HG03439 (cell line): ENCODE data around the gene HYOU1.
"Not testable (repeated sequence)": the region's sequence is repeated elsewhere in the genome, so short reads cannot be mapped to it uniquely, and the experiment has no call there.

ENCODE experiments used
- ATAC-seq: cut with Tn5 transposase; IDR thresholded peaks from one replicate; pipeline ENCODE4 v1.9.1; 2021; ENCODE audit warnings: mild to moderate bottlenecking, moderate library complexity; ENCODE audit not compliant: unreplicated experiment

Gene HYOU1

DNA sequence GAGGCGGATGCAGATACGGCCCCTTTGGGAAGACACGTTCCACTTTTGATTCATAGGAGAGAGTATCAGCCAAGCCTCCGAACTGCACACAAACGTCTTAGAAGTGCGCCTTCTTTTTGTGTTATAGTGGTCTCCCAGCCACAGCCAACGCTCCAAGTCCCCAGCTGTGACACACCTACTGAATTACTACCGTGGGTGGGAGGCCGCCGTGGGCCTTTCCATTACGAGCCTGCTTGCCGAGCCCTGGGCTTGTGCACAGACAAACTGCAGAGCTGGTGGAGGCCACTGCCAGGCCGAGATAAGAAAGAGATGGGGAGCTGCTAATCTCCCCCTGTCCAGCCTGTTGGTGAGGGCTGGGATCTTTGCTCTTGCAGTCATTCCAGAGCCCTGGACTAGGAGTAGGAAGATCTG lies 28.4 kb upstream of the HYOU1 start:
- peak; percentile 17 for ATAC-seq

DNA sequence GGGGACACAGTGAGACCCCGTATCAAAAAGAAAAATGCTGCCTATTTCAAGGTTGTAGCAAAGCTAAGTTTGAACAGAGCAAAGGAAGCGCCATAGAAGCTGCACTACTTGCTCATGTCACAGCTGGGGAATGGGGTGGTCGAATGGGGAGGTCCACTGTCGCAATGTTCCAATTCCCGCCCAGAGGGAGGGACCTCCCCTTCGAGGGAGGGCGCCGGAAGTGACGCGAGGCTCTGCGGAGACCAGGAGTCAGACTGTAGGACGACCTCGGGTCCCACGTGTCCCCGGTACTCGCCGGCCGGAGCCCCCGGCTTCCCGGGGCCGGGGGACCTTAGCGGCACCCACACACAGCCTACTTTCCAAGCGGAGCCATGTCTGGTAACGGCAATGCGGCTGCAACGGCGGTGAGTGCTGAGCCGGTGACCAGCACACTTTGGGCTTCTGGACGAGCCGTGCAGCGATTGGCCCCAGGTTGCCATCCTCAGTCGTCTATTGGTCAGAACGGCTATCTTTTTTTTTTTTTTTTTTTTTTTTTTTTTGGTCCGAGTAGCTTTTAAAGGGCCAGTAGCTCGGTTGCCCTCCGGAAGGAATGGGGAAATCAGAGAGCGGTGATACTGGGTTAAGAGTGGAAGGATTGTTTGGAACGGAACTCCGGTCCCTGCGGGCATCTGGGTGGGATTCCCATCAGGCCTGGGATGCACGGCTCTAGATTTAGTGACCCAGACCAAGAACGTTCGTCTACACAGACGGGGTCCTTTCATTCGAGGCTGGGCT lies 27.8 kb upstream of the HYOU1 start, which contains the start of gene HMBS:
HMBS (plus strand) TSS at position 219 of the 774 bp plus-strand sequence; CDS start at position 372, 153 bp downstream.
- peak; percentile 77 for ATAC-seq

DNA sequence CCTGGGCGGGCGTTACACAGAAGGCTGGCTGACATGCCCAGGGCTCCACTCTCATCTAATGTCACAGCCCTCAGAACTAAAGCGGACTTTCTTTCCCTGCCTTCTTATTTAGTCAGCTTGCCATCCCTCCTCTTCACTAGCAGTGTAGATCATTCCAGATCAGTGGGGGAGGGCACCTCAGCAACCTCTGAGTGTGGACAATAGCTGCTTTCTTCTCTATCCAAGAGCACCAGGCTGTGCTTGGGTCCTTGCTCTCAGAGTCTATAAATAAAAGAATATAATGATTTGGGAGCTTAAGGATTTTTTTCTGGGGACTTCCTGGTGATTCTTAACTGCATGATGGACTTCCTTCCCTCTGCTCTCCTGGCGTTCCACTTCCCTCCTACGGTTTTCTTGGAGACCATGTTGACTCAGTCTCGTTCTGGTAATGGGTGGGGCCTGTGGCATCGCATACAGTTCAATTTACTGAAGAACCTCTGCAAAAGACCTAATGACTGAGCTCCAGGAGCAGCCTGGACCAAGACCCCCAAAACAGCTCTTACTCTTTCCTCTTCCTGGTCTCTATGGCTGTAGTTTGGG lies 24.8 kb upstream of the HYOU1 start:
- no peak for ATAC-seq

DNA sequence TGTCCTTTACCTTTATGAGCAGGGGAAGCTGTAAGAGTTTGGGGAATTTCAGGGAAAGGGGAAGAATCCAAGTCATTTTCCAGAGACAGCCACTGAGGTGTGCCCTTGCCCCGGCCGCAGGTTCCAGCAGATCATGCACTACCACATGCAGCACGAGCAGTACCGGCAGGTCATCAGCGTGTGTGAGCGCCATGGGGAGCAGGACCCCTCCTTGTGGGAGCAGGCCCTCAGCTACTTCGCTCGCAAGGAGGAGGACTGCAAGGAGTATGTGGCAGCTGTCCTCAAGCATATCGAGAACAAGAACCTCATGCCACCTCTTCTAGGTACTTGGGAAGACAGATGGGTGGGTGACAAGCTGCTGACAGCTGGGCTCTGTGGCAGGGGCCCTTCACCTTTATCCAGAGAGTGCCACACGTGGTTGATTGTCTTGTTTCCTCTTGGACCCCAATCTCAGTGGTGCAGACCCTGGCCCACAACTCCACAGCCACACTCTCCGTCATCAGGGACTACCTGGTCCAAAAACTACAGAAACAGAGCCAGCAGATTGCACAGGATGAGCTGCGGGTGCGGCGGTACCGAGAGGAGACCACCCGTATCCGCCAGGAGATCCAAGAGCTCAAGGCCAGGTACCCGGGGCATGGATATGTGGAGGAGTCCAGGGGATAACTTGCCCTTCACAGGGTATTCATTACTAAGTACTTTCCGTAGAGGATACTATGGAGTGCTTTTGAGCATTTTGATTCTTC lies 21.8 kb upstream of the HYOU1 start:
- no peak for ATAC-seq

DNA sequence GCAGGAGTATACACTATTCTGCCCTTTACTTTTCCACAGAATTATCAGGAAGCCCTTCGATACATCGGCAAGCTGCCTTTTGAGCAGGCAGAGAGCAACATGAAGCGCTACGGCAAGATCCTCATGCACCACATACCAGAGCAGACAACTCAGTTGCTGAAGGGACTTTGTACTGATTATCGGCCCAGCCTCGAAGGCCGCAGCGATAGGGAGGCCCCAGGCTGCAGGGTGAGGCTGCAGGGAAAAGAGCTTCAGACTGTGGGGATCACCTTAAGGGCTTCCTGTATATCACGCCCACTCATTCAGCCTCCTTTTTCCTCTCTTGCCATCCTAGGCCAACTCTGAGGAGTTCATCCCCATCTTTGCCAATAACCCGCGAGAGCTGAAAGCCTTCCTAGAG lies 20.8 kb upstream of the HYOU1 start:
- no peak for ATAC-seq

DNA sequence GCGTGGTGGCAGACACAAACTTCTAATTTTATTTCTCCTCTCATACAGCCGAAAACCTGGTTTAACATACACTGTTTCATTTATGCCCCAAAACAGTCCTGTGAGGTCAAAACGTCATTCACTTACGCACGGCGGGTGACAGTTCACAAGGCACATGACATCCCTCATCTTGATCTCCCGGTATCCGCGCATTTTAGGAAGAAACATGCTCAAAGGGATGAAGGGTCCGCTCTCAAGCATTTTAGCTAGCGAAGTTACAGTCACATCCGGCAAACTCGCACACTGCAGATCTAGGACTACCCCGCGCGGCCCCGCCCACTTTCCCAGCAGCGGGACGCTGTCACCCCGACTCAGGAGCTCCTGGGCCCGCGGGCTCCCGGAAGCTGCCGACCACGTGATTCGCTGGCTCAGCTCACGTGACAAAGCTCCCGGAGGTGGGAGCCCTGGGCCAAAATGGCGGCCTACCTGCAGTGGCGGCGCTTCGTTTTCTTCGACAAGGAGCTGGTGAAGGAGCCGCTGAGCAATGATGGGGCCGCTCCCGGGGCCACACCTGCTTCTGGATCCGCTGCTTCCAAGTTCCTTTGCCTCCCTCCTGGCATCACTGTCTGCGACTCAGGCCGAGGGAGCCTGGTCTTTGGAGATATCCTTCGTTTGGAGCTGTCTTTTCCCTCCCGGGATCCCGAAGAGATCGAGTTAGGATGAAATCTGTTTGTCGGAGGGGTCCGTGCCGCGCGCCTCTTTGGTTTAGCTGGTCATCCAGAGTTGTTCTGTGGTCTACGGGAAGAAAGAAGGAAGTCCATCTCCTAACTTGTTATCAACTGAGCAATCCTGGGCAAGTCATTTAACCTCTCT lies 10.6 kb upstream of the HYOU1 start, which contains the start of gene VPS11:
VPS11 (plus strand) TSS at position 448 of the 852 bp plus-strand sequence; CDS start at position 454, 6 bp downstream.
- peak; percentile 84 for ATAC-seq

DNA sequence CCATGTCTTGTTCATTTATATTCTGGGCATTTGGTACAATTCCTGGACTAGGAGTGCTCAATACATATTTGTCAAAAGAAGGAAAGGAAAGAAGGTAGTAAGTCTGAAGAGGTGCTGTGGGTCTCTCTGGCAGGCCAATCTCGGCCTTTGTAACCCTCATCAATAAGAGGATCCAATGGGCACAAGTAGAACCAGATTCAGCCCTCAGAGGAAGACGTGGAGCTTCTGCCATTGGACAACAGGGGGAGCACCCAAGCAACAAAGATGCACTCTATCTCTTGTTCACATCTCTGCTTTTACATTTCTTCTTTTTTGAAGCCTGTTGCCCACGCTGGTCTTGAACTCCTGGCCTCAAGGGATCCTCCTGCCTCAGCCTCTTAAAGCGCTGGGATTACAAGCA lies 8.4 kb upstream of the HYOU1 start:
- no peak for ATAC-seq

DNA sequence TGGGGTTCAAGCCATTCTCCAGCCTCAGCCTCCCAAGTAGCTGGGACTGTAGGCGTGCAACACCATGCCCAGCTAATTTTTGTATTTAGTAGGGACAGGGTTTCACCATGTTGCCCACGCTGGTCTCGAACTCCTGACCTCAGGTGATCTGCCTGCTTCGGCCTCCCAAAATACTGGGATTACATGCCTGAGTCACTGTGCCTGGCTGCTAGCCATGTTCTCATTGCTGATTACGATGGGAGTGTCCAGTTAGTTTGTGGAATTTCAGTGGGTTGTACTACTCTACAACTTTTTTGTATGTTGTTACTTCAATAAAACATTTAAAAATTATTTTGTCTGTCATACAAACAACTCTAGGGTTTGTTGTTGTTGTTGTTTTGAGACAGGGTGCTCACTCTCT lies 5.8 kb upstream of the HYOU1 start:
- no peak for ATAC-seq

DNA sequence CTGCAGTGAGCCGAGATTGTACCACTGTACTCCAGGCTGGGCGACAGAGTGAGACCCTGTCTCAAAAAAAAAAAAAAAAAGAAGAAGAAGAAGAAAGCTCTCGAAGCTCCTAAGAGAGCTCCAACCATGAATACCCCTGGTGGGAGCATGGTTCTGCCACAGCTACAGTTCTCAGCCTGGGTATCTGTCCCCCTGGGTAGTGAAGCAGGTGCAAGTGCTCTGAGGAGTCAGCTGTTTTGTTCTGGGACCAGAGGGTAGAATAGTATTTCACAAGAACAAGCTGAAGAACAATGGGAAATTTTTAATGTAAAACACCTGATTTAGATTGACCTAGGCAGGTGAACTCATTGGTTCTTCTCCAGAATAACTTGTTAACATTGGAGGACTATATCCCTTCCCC lies 4.3 kb upstream of the HYOU1 start:
- no peak for ATAC-seq

DNA sequence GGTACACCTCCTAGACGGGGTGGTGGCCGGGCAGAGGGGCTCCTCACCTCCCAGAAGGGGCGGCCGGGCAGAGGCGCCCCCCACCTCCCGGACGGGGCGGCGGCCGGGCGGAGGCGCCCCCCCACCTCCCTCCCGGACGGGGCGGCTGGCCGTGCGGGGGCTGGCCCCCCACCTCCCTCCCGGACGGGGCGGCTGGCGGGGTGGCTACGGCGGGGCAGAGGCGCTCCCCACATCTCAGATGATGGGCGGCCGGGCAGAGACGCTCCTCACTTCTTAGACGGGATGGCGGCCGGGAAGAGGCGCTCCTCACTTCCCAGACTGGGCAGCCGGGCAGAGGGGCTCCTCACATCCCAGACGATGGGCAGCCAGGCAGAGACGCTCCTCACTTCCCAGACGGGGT lies 2.1 kb upstream of the HYOU1 start:
- not testable (repeated sequence) for ATAC-seq

DNA sequence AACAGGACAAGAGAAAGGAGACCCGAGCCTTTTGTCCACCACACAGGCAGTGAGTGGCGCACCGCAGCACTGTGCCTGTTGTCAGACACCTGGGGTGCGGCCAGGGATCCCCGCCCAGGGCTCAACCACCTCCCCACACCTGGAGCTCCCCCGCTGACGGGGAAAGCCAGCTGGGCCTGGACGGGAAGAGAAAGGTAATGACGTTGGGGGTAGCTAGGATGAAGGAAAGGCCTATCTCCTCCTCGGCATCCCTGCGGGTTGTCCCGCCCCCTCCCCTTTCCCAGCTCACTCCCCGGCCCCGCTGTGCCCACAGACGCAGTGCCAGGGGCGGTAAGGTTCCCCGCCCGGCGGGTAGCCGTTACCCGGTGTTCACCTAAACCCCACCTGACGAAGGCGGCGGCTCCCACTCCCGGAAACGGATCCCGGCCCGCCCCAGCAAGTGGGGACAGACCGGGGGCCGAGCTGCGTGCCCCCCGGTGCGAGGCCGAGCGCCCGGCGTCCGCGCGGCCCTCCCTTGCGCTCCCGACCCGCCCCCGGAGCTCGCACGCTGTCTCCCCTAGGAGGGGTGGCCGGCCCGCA lies 495 bp downstream of the HYOU1 start:
- ATAC-seq = peak; percentile 3

DNA sequence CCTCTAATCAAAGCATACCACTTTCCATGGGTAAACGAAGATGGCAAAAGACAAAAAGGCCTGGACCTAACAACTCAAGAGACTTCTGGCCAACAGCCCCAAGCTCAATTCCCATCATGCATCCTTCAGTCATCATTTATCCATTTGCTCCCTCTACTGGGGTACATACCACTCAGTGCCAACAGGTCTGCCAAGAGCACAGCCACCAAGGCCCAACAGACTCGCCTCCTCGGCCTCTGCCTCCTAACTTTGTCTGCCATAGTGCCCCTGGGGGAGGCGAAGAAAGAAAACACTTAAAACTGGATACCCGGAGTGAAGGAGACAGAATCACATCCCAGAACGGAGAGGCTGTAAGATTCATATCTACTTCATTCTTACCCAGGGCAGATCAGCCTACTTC lies 1.1 kb downstream of the HYOU1 start:
- no peak for ATAC-seq

DNA sequence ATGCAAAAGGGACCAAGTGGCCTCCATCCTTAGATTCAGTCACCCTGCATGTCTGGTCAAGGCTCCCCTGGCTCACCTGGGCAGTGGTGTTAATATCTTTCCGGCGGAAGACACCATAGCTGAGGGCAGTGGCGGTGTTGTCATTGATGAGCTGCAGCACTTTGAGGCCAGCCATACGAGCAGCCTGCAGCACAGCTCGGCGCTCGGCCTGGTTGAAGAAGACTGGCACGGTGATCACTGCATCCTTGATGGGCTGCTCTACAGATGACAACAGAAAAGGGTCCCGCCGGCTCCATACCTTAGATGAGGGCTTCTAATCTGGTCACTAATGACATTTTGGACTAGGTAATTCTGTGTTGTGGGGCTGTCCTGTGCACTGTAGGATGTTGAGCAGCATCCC lies 2.6 kb downstream of the HYOU1 start:
- ATAC-seq = no peak

DNA sequence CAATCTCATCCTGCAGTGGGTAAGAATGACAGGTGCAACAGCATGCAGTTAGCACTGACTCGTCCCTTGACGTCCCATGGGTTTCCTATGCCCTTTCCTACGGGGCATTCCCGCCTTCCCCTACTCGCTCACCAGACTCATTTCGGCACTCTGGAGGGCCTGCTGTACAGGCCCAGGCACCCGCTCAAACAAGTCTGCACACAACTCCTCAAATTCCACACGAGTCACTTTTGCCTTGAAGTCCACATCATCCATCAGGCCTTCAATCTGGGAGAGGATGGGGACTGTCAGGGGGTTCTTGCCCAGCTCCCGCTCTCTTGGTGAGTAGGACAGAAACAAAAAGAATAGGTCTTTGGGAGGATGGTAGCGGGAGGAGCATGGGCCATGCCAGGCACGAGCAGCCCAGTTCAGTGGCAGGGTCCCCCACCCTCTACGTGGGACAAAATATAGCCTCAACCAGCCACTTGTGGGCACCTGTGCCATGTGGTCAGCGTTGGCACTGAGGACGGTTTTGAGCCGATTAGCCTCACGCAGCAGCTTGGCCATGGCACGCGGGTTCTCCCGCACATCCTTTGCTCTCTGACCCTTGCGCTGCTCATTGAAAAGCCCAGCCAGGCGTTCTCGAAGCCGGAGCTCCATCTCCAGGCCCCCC lies 4.7 kb downstream of the HYOU1 start:
- no peak for ATAC-seq

DNA sequence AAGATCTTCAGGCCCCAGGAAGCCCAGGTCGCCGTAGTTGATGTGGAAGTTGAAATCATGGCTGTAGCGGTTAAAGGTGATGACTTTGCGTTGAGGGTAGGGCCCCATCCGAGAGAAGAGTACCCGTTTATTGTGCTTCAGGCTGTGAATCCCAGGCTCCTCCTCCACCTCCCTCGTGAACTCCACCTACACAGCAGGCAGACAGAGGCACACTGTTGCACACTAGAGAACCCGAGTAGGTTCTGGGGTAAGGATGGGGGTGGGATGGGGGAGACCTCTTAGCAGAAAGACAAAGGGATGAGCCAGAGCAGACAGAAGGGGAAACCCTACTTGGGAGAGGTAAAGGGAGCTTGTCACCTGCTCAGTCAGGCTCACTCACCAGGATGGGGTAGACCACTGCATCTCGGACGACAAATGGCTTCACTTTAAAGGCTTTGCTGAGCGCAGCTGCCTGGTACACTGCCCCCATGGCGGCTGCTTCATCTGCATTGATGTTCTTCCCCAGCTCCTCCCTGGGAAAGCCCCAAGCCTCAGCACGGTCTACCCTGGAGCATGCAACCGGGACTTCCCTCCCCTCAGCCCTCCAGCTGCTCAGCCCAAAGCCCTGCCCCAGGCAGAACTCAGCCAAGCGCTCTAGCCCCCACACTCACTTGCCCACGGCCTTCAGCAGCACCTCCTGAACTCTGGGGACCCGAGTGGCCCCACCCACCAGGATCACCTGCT lies 5.4 kb downstream of the HYOU1 start:
- ATAC-seq = no peak

DNA sequence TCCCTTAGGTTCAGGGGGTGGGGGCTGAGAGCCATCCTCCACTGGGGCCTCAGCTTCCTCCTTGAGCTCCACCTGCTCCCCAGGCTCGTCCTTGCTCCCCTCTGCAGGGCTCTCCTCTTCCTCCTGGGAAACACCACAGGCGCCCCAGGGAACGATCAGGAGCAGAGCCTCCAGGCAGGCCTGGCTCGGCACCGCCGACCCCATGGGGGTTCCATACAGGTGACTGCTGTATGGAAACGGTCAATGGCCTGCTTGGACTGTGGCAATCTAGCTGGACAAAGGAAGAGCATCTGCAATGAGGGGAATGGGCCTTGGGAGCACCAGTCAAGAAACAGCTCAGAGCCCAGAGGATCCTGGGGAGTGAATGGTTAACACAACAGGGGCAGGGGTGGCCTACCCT lies 7.9 kb downstream of the HYOU1 start:
- ATAC-seq = no peak

DNA sequence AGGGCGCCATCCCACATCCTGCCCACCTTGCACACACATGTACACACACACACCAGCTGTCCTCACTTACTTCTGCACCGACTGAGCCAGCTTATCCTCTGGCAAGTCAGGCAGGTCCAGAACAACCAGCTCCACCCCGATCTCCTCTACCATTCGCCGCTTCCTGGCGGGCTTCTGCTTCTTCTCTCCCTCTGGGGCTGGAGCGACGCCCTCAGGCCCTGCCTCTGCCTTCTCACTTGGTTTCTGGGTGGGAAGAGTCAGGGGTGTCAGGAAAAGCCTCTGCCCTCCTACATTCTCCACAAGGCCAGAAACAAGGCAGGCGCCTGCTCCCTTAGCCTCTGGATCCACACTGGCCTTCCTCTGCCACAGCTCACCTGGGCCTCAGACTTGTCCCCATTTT lies 8.4 kb downstream of the HYOU1 start:
- ATAC-seq = no peak

DNA sequence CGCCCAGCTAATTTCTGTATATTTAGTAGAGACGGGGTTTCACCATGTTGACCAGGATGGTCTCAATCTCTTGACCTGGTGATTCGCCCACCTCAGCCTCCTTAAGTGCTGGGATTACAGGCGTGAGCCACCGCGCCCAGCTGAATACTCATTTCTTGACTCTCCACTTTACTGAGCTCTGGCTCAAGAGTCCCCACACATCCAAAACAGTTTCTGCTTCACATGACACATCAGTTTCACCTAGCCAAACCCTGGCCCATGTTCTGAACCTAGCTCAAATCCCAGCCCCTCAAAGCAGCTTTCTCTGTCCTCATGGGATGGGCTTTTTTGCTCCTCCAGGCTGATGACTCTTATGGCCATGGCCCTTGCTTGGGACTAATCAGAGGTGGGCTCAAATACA lies 9.8 kb downstream of the HYOU1 start:
- no peak for ATAC-seq

DNA sequence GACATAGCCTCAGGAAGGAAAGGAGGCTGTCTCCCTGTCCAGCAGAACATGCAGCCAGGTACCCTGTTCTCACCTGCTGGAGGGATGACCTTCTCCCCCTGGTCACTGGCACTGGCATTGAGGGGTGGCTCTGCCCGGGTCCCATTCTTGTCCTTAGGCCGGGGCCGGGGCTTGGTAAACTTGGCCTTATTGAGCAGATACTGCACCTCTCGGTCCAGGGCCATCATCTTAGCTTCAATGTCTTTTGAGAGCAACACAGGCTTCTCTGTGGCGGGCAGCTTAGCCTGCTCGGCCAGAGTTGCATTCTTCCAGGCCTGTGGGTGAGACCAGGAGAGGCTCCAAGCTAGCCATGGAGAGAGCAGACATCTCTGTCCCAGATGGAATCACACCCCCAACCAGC lies 10.5 kb downstream of the HYOU1 start:
- no peak for ATAC-seq
